Vagina (tissue), 2 donors: Measurements from ENCODE around the gene PCARE.

Experiments used
- POLR2A ChIP-seq, 2 donors: fragments of 450-650 bp; IDR thresholded peaks; one replicate each; pipeline ENCODE4 v1.6.1; 2017; ENCODE audit warnings: antibody characterized with exemption in 2 of 2, mild to moderate bottlenecking in 2 of 2, moderate library complexity in 2 of 2
- POLR2AphosphoS5 ChIP-seq, 2 donors: sonication (generic); formaldehyde crosslinking; IDR thresholded peaks; one replicate each; pipeline ENCODE4 v1.9.0; 2017; ENCODE audit warnings: antibody characterized with exemption in 2 of 2, mild to moderate bottlenecking in 2 of 2, low read depth in 1 of 2; ENCODE audit not compliant: insufficient read depth in 1 of 2
- TF ChIP-seq, protein P1 (sequence below), 3 experiments: fragments of 450-650 bp in 2 of 3; fragments of 200-600 bp in 1 of 3; sonication (generic) in 1 of 3; IDR thresholded peaks; one replicate each; pipeline ENCODE4 v1.5.1; 2017 to 2019; ENCODE audit warnings: antibody characterized with exemption in 3 of 3, mild to moderate bottlenecking in 2 of 3, moderate library complexity in 2 of 3

DNA sequence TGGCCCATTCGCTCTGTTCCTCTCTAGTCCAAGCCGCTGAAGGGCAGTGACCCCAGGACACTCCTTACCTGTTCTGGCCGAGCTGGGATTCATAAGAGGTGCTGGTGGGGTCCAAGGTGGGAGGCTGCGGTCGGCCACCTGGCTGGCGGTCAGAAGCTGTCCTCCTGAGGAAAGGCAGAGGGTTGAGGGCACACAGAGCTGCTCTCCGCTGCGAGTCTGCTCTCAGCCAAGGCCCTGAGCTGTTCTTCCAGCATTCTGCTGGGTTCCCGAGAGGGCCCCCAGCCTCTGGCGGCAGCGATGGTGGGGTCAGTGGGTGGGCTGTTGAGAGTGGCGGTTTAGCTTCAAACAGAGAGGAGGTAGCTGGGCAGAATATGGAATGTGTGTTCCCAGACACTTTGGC is 3.8 kb downstream of the PCARE start:
- TF ChIP-seq, protein P1, sequence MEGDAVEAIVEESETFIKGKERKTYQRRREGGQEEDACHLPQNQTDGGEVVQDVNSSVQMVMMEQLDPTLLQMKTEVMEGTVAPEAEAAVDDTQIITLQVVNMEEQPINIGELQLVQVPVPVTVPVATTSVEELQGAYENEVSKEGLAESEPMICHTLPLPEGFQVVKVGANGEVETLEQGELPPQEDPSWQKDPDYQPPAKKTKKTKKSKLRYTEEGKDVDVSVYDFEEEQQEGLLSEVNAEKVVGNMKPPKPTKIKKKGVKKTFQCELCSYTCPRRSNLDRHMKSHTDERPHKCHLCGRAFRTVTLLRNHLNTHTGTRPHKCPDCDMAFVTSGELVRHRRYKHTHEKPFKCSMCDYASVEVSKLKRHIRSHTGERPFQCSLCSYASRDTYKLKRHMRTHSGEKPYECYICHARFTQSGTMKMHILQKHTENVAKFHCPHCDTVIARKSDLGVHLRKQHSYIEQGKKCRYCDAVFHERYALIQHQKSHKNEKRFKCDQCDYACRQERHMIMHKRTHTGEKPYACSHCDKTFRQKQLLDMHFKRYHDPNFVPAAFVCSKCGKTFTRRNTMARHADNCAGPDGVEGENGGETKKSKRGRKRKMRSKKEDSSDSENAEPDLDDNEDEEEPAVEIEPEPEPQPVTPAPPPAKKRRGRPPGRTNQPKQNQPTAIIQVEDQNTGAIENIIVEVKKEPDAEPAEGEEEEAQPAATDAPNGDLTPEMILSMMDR (IDR thresholded peaks at IDR 0.05): no peak
- TF ChIP-seq POLR2A (IDR thresholded peaks at IDR 0.05) (no peak), POLR2AphosphoS5 (IDR thresholded peaks at IDR 0.05; ENCODE audit: insufficient read depth in 1 of 2, low read depth in 1 of 2) (no peak)
